Stimulated activated CD4-positive, alpha-beta T cell treated with anti-CD3 and anti-CD28 coated beads, Interleukin-2, amount 100 ng/mL, for 24 hours (primary cell): ENCODE measurements around the gene ARFGAP3.

ENCODE experiments used
- DNase-seq, 2 donors: peaks; one replicate each; pipeline ENCODE4 v3.0.0-alpha.2; 2020

Gene ARFGAP3

DNA sequence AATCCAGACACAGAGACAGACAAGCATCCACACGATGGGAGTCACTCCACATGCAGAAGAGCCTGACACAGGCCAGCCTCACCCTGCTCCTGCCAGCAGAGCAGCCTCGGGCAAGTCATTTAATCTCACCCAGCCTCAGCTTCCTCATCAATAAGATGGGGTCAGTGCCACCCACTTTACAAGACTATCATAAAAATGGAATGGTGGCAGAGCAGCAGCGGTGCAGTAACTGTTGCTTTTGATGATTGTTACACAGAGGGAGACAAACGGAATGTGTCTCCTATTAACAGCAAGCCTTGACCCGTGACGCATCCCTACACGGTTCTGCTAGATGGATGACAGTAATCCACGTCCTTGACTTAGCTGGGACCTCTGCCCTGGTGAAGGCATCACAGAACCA lies 26.0 kb upstream of the ARFGAP3 start:
- no peak for DNase-seq

DNA sequence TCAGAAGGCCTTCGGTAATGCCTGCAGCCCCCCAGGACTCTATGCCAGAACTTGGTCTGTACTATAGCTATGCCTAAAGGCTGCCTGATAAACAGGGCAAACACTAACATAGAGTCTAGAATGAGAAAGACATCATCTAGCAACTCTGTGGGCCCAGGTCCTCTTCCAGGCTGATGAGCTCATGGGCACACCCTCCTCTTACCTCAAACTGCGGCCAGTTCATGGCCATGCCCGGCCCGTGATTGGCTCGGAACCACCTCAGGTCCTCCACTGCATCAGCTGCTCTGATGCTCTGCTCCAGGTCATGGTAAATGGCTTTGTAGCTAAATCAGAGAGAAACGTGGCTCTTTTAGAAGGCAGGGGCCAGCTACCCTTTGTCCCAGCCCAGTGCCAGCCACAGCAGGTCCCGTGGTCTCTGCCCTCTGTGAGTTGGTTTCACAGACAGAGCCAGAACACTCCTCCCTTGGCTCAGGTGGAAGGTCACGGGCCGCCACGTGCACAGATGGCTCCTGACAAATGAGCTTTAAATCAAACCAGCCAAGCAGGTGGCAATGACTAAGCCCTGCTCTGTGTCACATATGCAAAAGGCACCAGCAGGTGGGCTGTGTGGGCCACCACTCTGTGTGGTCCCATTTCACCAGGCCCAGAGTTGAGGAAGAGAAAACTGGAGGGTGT lies 25.0 kb upstream of the ARFGAP3 start:
- no peak for DNase-seq

DNA sequence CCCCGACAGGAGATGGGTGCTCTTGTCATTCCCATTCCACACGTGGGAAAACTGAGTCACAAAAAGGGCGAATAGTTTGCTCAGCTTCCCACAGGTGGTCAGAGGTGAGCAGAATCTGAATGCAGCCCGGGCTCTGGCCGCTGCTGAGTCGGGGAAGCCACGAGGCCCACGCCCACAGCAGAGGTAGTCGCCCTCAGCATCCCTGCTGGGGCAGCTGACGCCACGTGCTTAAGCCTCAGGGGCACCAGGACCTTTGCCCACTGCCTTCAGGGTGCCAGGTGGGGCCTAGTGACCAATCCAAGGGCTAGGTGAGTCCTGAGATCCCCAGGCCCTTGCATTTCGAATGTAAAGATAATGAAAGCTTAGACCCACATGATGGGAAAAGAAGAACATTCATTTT lies 24.2 kb upstream of the ARFGAP3 start:
- DNase-seq = no peak

DNA sequence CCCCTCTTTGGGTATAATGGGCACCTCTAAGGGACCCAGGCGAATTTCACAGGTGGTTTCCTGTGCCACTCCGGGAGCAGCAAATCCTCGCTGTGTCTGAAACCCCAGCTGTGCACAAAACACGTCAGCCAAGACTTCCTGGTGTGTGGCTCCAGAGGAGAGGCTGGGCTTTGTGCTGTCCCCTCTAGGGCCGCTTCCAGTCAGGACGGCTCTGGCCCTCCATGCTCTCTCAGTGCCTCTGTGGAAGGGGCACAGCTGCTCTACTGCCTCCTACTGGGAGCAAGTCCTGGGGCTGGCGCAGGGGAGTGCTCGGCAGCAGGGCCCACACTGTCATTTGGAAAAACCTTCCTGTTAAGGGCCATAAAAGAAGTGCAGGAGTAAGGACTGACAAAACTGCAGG lies 23.7 kb upstream of the ARFGAP3 start:
- no peak for DNase-seq

DNA sequence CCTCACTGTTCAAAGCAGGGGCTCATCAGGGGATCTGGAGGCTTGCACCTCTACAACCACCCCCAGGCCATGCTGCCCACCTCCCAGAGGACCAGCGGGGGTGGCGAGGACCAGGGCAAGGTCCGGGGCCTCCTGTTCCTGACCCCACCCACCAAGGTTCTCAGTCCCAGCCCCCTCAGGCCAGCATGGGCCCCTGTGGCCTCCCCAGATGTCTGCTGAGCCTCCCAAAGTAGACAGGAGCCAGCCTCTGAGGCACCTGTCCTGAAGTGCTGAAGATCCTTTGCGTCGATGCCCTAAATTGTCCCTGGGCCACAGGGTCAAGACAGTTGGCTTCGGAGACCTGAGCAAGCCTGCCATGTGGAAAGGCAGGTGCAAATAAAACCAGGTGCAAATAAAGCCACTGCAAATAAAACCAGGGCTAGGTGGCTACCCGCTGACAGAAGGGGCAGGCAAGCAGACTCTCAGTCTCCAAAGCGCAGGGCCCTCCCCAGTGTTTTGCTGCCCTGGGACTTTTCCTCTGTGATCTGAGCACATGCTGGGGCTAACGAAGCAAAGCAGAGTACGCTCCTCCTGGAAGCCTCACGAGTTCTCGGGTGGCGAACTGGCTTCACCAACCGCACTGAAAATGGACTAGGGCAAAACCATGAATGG lies 22.4 kb upstream of the ARFGAP3 start:
- no peak for DNase-seq

DNA sequence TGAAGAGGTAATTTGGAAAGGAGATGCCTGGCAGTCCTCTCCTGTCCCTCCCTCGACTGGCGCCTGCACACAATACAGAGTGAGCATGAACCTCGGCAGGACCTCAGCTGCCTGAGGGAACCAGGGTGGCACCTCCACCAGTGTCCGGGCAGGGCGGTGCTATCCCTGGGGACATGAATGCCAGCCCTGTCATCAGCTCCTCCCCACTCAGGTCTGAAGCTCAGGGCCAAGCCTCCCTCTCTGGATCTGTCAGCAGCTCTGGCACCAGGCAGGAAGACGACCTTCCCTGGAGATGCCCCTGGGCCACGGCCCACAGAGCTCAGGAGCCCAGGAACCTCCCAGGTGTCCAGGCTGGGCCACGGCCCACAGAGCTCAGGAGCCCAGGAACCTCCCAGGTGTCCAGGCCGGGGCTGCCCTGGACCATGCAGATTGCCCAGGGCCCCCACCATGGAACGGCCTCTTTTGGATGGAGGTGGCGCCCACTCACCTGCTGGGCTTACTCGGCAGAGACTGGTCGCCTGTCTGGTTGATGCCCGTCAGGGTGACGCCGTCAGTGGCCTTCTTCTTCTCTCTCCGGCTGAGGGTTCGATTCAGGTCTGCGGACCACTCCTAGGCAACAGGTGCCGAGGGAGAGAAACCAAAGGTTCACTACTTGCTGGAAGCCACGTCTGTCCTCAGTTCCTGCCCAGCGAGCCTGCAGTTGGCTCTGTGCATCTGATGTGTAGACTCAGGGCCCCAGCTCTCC lies 21.7 kb upstream of the ARFGAP3 start:
- no peak for DNase-seq

DNA sequence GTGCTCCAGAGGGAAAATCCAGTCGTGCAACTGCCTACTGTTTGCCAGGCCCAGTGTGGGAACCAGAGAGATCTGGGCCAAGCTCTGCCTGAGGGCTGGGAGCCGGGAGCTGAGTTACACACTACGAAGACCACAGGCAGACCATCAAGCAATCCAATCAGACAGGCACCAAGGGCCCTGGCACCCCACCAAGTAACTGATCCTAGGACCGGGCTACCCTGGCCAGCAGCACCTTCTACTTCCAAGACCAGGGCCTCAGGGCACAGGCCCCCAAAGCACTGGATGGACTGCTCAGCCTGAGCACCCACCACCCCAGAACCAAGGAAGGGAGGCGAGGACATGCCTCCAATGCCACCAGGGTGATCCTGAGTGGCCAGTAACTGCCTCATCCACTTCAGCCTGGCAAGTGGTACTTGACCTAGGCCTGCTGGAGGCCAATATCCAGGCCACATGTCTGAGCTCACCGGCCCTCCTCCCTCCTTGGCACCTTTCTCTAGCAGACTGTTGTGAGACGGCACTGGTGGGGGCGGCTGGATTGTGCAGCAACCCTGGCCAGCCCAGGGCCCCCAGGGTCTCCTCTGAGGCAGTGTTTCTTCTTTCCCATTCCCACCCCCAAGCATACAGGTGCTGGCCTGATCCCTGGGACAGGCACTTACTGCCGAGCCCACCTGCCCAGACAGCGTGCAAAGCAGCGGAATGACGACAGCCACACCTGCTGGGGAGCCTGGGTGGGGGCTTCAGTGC lies 20.7 kb upstream of the ARFGAP3 start:
- DNase-seq = no peak

DNA sequence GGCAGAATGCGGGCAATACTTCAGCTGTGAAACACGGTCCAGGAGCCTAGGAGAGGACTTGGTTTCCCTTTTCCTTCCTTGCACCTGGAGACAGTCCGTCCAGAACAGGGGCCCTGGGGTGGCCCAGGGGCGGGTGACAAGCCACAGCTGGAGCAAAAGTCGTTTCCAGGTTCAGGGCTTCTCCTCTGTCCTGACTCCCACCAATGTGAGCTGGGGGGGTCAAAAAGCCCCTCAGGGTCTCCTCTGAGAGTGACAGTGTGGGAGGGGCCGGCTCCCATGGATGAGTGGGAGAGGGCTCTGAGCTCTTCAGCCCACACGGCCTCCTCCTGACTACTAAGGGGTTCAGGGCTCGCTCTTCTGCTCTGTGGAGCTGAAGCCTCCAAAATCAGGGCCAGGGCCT lies 20.1 kb upstream of the ARFGAP3 start:
- no peak for DNase-seq

DNA sequence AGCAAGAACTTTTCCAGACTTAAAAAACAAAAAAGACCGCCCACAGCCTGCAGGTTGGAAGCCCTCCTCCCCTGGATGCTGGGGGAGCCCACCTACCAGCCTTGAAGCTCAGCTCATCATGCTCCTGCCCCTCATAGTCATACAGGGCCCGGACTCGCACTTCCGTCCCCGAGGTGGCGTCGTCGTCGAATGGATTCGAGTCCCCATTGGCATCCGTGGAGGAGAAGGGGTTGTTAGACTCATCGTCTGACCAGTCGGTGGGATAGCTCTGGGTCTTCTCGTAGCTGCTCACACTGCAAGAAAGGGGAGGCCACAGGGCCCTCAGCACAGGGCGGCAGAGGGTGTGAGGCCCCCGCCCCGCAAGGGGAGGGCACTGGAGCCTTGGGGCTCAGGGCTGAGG lies 19.0 kb upstream of the ARFGAP3 start:
- no peak for DNase-seq

DNA sequence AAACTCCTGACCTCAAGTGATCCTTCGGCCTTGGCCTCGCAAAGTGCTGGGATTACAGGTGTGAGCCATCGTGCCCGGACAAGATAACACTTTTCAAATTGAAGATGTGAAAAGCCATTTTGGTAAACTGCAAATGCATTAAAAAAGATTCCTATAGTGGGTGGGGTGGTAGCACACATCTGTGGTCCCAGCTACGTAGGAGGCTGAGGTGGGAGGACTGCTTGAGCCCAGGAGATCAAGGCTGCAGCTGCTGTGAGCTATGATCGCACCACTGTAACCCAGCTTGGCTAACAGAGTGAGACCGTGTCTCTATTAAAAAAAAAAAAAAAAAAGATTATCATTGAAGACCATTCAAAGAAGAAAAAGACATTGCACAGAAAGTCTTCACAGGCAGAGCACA lies 16.9 kb upstream of the ARFGAP3 start:
- no peak for DNase-seq

DNA sequence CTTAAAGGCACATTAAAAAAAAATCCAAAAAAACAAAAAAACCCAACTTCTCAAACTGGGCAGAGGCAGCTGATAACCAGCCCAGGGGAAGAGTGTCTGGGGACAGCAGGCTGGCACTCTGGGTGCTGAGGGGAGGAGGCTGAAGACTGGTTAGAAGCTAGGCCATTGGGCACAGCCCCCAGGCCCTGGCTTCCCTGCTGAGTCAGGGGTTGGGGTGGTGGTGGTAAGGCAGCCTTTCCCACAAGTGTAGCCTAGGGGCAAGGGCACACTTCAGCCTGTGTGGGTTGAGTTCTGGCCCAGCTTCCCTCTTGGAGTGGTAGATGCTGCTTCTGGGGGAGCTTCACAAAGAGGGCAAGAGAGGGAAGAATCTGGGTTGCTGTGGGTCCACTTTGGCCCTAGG lies 16.3 kb upstream of the ARFGAP3 start:
- DNase-seq = no peak

DNA sequence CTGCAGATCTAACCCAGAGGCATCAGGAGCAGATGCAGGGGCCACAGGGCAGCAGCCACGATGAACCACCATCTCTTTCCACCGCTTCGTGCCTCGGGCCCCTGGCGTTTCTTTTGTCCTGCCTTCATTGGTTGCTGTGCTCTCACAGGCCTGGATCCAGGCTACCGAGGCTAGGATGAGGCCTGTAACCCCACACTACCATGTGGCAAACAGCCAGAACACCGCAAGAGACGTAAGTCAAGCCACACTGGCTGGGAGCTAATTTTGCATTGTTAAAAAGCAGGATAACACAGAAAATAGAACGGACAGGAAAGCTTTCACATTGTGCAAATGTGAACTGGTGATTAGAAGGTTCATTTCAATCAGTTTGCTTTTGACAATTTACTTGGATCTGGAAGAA lies 15.7 kb upstream of the ARFGAP3 start:
- no peak for DNase-seq

DNA sequence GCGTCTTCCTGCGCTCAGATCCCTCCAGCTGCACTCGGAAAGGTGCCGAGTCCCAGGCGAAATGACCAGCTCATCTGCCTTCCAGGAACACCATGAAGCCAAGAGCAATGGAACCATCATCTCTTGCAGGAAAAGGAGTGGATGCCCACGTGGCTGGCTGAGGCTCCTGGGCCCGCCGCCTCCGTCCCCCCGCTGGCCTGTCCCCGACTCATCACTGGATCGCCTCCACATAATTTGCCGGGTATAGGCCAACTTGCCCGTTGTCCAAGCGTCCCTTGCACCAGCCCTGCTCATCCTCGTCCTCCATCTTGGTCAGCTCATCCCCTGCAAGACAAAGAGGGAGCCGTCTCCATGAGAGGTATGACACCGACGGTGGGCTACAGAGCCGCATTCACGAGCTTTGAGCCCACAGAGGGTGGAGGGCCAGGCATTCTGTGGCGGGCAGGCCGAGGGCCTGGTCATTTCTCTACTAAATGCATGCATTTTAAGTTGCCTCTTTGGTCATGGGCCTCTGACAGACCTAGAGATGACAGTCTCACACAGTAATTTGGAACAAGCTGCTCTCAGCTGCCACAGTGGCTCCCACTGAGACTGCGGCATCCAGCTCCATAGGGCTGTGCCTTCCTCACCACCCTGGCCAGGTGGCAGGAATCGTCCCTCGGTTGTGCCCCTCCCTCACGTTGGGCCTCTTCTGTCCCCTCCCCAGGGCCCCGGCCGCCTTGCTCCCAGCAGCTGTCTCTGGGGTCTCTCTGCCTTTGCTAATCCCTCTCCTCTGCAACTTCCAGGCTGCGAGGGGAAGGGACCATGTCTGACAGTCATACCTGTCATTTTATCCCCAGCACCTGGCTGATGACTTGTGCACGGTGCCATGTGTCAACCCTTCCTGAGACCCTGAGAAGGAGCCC lies 14.3 kb upstream of the ARFGAP3 start:
- DNase-seq = no peak

DNA sequence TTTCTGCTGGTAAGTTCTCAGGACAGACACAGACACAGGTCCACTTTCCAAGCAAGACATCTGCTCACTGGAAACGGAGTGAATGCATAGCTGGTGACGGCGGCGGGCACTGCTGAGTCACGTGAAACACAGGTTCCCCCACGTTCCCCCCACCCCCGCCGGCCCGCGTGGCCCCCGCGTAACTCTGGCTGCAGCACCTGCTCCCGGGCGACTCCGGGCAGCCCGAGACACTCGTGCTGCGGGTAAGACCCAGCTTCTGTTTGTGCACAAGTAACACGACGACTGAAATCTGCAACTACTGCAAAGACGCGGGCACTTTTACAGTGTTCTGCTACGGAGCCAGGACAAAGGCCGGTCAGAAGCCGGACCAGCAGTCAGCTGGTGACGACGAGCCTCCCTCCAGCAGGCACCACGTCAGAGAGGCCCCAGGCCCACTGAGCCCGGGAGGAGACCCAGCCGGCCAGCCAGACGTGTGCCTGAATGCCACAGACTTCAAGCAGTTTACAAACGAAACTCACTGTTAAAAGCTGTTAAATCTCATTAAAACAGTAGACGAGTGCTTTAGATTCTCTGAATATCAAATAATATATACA lies 12.9 kb upstream of the ARFGAP3 start:
- no peak for DNase-seq

DNA sequence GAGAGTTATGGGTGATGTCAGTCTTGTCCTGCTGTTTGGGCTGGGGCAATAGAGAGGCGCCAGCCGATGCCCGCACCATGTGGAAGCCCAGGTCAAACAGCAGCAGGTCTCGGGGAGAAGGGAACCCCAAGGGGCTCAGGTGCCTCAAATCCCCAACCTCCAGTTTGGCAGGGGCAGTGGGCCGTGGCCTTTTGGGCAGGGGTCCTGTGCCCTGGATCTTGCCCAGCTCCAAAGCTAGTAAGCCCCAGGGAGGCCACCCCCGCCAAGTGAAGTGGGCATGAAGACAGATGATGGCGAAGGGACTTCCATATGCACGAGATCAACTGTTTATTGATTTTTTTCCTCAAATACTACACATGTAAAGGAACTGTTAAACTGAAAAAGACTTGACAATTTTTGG lies 12.4 kb upstream of the ARFGAP3 start:
- DNase-seq = no peak

DNA sequence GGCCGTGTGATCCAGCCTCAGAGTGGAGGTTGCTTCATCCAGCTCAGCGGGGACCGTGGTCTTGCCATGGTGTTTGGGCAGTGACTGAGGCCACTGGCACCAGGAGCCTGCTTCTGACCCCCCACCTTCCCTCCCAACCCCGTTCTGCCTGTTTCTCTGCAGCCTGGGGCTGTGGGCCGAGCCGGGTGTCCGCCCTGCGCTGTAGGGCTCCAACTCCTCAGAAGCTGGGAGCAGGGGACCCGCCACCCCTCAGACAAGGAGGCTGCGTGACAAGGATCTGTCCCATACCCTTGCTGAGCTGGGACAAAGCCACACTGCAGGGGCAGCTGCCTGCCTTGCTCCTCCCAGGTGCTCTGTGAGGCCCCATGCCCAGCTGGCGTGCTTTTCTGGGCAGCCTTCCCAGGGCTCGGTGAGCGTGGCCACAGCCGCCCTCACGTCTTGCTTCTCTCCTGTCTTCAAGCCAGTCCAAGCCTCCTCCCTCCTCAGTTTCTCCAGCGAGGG lies 11.7 kb upstream of the ARFGAP3 start:
- DNase-seq = no peak

DNA sequence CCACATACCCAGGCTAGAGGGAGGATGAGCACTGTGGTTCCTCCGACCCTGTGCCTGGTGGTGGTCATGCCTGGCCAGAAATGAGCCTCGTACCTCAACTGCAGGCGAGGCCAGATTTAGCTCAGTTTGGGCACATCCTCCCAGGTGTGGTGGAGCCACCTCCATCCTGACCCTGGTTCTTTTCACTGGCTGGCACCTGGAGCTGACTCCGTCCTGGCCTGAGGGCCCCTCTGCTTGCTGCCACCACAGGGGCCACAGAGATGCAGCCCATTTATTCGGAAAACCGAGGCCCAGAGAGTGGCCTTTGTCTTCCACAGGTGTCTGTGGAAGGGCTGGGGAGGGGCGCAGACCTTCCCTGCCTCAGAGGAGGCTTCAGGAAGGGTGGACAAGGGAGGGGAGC lies 9.0 kb upstream of the ARFGAP3 start:
- DNase-seq = no peak

DNA sequence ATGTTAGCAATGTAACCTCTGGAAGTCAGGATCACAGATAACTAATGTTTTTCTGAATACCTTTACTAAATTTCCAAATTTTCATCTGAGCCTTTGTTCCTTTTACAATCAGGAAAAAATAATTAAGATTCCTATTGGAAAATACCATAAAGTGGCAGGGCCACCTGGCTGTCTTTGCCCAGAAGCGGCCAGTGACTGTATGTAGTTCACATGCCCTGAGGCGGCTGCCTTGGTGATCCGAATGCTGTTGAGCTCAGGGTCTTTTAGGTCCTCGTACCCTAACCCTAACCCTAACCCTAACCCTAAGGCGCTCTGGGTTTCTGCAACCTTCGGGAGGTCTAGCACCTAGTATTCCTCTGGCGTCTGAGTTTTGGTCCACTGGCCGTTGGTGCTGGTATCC lies 8.5 kb upstream of the ARFGAP3 start:
- DNase-seq = no peak

DNA sequence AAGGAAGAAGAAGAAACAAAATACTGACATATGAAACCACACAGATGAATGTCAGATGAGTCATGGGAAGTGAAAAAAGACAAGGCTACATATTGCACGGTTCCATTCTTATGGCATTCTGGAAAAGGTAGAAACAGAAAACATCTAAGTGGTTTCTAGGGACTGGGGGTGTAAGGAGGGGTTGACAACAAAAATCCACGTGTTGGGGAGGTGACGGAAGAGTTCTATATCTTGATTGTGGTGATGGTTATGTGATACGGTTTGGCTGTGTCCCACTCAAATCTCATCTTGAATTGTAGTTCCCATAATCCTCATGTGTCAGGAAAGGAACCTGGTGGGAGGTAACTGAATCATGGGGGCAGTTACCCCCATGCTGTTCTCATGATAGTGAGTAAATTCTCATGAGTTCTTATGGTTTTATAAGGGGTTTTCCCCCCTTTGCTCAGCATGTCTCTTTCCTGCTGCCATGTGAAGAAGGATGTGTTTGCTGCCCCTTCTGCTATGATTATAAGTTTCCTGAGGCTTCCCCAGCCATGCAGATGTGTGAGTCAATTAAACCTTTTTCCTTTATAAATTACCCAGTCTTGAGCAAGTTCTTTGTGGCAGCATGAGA lies 6.4 kb upstream of the ARFGAP3 start:
- DNase-seq = peak; percentile 24 to 68

DNA sequence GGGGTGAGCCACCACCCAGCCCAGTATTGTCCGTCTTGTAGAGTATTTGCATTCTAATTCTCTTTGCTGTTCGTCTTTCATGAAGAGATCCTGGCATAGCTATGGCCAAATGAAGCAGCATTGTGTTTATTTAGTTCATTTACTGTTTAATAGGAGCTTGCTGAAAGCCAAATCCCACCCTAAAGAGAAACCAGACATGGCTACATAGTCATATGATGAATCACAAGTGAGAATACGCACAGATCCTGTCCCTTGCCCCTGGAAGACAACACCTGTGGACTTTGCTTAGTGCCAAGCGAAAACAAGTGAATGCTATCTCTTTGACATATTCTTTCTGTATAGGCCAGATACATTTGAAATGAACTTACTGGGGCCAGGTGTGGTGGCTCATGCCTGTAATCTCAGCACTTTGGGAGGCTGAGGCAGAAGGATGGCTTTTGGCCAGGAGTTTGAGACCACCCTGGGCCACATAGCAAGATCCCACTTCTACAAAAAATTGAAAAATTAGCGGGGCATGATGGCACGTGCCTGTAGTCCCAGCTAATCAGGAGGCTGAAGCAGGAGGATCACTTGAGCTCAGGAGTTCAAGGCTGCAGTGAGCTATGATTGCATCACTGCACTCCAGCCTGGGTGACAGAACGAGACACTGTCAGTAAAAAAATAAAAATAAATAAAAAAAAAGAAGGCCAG lies 5.1 kb upstream of the ARFGAP3 start:
- no peak for DNase-seq

DNA sequence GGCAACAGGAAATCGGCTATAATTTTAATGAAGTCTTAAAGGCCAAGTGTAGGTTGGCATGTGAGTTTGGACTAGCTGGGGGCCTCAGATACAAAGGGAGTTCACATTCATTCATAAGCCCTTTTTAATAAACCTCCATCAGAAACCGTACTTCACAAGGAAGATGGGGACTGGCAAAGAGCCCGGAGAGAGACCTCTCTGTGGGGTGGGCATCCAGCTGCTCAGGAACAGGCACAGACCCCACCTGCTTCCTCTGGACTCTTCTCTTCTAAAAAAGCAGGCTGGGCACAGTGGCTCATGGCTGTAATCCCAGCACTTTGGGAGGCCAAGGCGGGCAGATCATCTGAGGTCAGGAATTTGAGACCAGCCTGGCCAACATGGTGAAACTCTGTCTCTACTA lies 3.9 kb upstream of the ARFGAP3 start:
- no peak for DNase-seq
